GM12878 (cell line): Measurements from ENCODE around the gene B4GALT5. TPM values are rescaled to one million over a fixed set of nuclear protein-coding genes. Genes with fewer than 3 reads are reported as not detected.

ENCODE experiments used
- ATAC-seq: fragments of 200-7000 bp; cut with Tn5 transposase; 3 replicates; pipeline ENCODE4 v1.9.1; 2020; ENCODE audit warnings: mild to moderate bottlenecking, moderate library complexity
- BruUV-seq: library from RNA; stranded (reverse); fragments of 400-500 nt; replicated peaks from 2 replicates; lab custom pipeline; 2021; lab: Mats Ljungman, UMichigan
- CTCF ChIA-PET: fragments of 300-600 bp; sonication (Branson Sonifier 250); formaldehyde crosslinking; extraction: SDS; loops from one replicate; lab custom pipeline; 2021; ENCODE audit warnings: inconsistent platforms; lab: Yijun Ruan, JAX
- POLR2A ChIA-PET: fragments of 350-600 bp; formaldehyde crosslinking; extraction: SDS; loops from one replicate; lab custom pipeline; 2021; ENCODE audit warnings: inconsistent platforms; lab: Charles Lee
- RAD21 ChIA-PET: fragments of 300-600 bp; sonication (Branson Sonifier 250); formaldehyde crosslinking; loops from one replicate; lab custom pipeline; 2023; ENCODE audit warnings: antibody characterized with exemption; ENCODE audit not compliant: unreplicated experiment; lab: Charles Lee
- SMC1A ChIA-PET: fragments of 300-600 bp; sonication (Branson Sonifier 250); formaldehyde crosslinking; loops from one replicate; lab custom pipeline; 2023; ENCODE audit not compliant: unreplicated experiment, uncharacterized antibody; lab: Charles Lee
- DNase-seq: peaks from one replicate; pipeline ENCODE4 v3.0.0-alpha.2; 2011; ENCODE audit warnings: low read depth, low spot score
- FAIRE-seq: peaks from 3 replicates; lab custom pipeline; 2011; peaks lifted over from hg19 to GRCh38; lab: Jason Lieb, UNC
- H2AFZ ChIP-seq: 2 replicates; pipeline ENCODE4 v1.6.0; 2011; ENCODE audit warnings: low read depth, low read length, control low read depth; ENCODE audit not compliant: control insufficient read depth
- H3K27ac ChIP-seq: 2 replicates; pipeline ENCODE4 v1.5.1; 2011; ENCODE audit warnings: control low read depth; ENCODE audit not compliant: control insufficient read depth, insufficient read depth
- H3K27me3 ChIP-seq, 2 experiments: replicated peaks in 1 of 2; 2 replicates each; pipeline versions ENCODE4 v1.6.0 to v1.6.1; 2011; ENCODE audit warnings: low read length in 1 of 2; ENCODE audit not compliant: control insufficient read depth in 2 of 2, insufficient read depth in 2 of 2
- H3K36me3 ChIP-seq, 2 experiments: 2 replicates each; pipeline ENCODE4 v1.5.1; 2011; ENCODE audit warnings: low read length in 1 of 2; ENCODE audit not compliant: control insufficient read depth in 2 of 2, insufficient read depth in 2 of 2
- H3K4me1 ChIP-seq: 2 replicates; pipeline ENCODE4 v1.6.1; 2011; ENCODE audit warnings: mild to moderate bottlenecking, low read length, moderate library complexity, mixed read lengths; ENCODE audit not compliant: control insufficient read depth, insufficient read depth
- H3K4me2 ChIP-seq: 2 replicates; pipeline ENCODE4 v1.6.0; 2011; ENCODE audit warnings: control low read depth; ENCODE audit not compliant: control insufficient read depth, insufficient read depth
- H3K4me3 ChIP-seq: fragments of 200-600 bp; sonication (generic); 2 replicates; pipeline ENCODE4 v1.5.1; 2016
- H3K79me2 ChIP-seq: 2 replicates; pipeline ENCODE4 v1.6.0; 2011; ENCODE audit warnings: low read length; ENCODE audit not compliant: control insufficient read depth, insufficient read depth
- H3K9ac ChIP-seq: 2 replicates; pipeline ENCODE4 v1.8.0; 2011; ENCODE audit warnings: low read length, control low read depth, mixed read lengths; ENCODE audit not compliant: control insufficient read depth, insufficient read depth
- H3K9me3 ChIP-seq: replicated peaks from 3 replicates; pipeline ENCODE4 v1.5.1; 2011; ENCODE audit warnings: mild to moderate bottlenecking, low read length; ENCODE audit not compliant: control insufficient read depth, insufficient read depth
- H4K20me1 ChIP-seq: 2 replicates; pipeline ENCODE4 v1.6.0; 2011; ENCODE audit not compliant: control insufficient read depth, insufficient read depth
- CEBPZ ChIP-seq: fragments of 150-350 bp; IDR thresholded peaks from 2 replicates; pipeline ENCODE4 v1.6.1; 2016; ENCODE audit warnings: low read depth, low read length
- FOS ChIP-seq: IDR thresholded peaks from 3 replicates; pipeline ENCODE4 v1.6.1; 2011; ENCODE audit warnings: borderline replicate concordance; ENCODE audit not compliant: insufficient read length; ENCODE audit errors: extremely low read depth
- HDAC6 ChIP-seq: fragments of 200-600 bp; sonication (generic); IDR thresholded peaks from one replicate; pipeline ENCODE4 v1.8.0; 2017; ENCODE audit warnings: antibody characterized with exemption; ENCODE audit not compliant: unreplicated experiment
- KDM1A ChIP-seq: fragments of 200-600 bp; sonication (generic); IDR thresholded peaks from 2 replicates; pipeline ENCODE4 v1.6.1; 2016; ENCODE audit warnings: borderline replicate concordance
- MYC ChIP-seq: IDR thresholded peaks from 2 replicates; pipeline ENCODE4 v1.6.1; 2011; ENCODE audit warnings: mild to moderate bottlenecking, low read length, moderate library complexity, inconsistent platforms; ENCODE audit not compliant: insufficient read depth, insufficient replicate concordance, insufficient read length, severe bottlenecking
- PML ChIP-seq: IDR thresholded peaks from 2 replicates; pipeline ENCODE4 v1.6.1; 2012; ENCODE audit warnings: low read length, inconsistent platforms
- SMC3 ChIP-seq: IDR thresholded peaks from 2 replicates; pipeline ENCODE4 v1.6.1; 2011; ENCODE audit warnings: low read length, improper control_type of control experiment, borderline replicate concordance
- SPI1 ChIP-seq: IDR thresholded peaks from 2 replicates; pipeline ENCODE4 v1.6.1; 2011; ENCODE audit warnings: low read depth, mild to moderate bottlenecking, low read length, moderate library complexity, borderline replicate concordance; ENCODE audit not compliant: insufficient read depth
- TCF3 ChIP-seq: IDR thresholded peaks from 2 replicates; pipeline ENCODE4 v1.6.1; 2012; ENCODE audit warnings: low read depth, mild to moderate bottlenecking, low read length, borderline replicate concordance; ENCODE audit not compliant: insufficient read depth
- ZBED1 ChIP-seq: IDR thresholded peaks from 2 replicates; pipeline ENCODE4 v1.6.1; 2016; ENCODE audit warnings: borderline replicate concordance
- WGBS: methylation state at CpG from one replicate; pipeline ENCODE4 v1.1.6; 2016; ENCODE audit warnings: low lambda C conversion rate; ENCODE audit not compliant: insufficient replicate concordance, insufficient coverage; ENCODE audit errors: missing lambda C conversion rate; 5-methylcytosine and 5-hydroxymethylcytosine counted together
- in situ Hi-C: fragments of 300-500 bp; cut with MboI; formaldehyde crosslinking; loops from 9 replicates; pipeline ENCODE4 v1.14.3; 2018; ENCODE audit warnings: mixed read lengths
- intact Hi-C: fragments of 100-400 bp; cut with micrococcal nuclease; formaldehyde crosslinking; loops from one replicate; pipeline ENCODE4 v1.14.2; 2022; ENCODE audit not compliant: unreplicated experiment
- polyA plus RNA-seq, 11 experiments: library from polyadenylated mRNA; depleted of rRNA in 4 of 11; unstranded in 6 of 11; stranded (reverse) in 5 of 11; fragments of >200 nt; fragmentation: Nextera tagmentation in 4 of 11; fragmentation: Illumina TruSeq in 1 of 11; extraction: Ambion mirVana in 4 of 11; extraction: Trizol in 1 of 11; gene quantifications; 1 replicate in 1 of 11; 2 replicates in 10 of 11; pipeline versions ENCODE4 v1.2.1 to v1.2.3, GENCODE V29; 2011 to 2016; ENCODE audit warnings: inconsistent platforms in 2 of 11, missing spikeins in 2 of 11, low read depth in 1 of 11
- total RNA-seq, 4 experiments: library from RNA; depleted of rRNA in 3 of 4; stranded (reverse); fragments of >200 nt in 3 of 4; fragmentation: Illumina TruSeq in 1 of 4; extraction: Trizol in 1 of 4; gene quantifications; 2 replicates each; pipeline versions ENCODE4 v1.2.1 to v1.2.3, GENCODE V29; 2013 to 2021
- TF ChIP-seq, protein P1 (sequence below): IDR thresholded peaks from 2 replicates; pipeline ENCODE4 v1.6.1; 2011; ENCODE audit warnings: borderline replicate concordance, low read depth, mild to moderate bottlenecking, moderate library complexity, low read length; ENCODE audit not compliant: insufficient read depth, poor library complexity, severe bottlenecking
- TF ChIP-seq, protein P2 (sequence below): IDR thresholded peaks from 2 replicates; pipeline ENCODE4 v1.6.1; 2011; ENCODE audit warnings: borderline replicate concordance, low read depth, mild to moderate bottlenecking, moderate library complexity, mixed read lengths, low read length; ENCODE audit not compliant: insufficient read depth; ENCODE audit errors: extremely low read length
- TF ChIP-seq, protein P3 (sequence below): fragments of 450-650 bp; IDR thresholded peaks from 2 replicates; pipeline ENCODE4 v1.6.1; 2017; ENCODE audit warnings: mild to moderate bottlenecking, moderate library complexity

B4GALT5 gene
- total and polyA plus RNA-seq, 10 of the 15 experiments (the other 5 are each of a cell fraction or from before 2014, with no cell fraction given), result 2.0 to 55.5 (median 20.2) TPM

DNA sequence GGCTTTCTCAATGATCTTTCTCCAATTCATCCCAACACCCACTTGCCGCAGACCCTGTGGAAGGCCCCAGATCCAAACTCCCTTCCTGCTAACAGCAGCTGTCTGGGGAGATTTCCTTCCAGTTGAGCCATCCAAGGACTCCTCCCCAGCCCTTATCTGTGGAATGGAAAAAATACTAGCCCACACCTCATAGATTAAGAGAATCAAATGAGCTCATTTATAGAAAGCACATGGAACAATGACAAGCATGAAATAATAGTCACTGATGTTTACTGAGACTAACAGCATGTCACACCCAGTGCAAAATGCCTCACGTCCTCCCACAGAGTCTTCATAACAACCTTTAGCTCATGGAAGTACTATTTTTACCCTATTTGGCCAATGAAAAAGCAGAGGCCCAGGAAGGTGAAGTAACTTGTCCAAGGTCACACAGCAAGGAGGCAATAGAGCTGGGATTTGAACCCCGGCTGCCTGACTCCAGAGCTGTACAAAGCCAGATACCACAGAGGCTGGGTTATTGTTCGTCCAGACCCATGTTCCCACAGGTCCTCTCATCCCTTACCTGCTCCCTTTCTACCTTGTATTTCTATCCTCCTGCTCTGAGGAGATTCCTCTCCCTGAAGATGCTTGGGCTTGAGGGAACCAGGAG is 122.3 kb downstream of the B4GALT5 start:
- ChIA-PET POLR2A (no interaction called here), CTCF (interaction anchor here (0.9 to 1.2 kb wide), 2 partner anchors 17 to 83 kb away, joined by 3 to 4 read pairs; no protein-coding TSS in a partner anchor), SMC1A (interaction anchor here (0.6 to 1.0 kb wide), 3 partner anchors 214 to 687 kb away, joined by 3 read pairs; no protein-coding TSS in a partner anchor), RAD21 (no interaction called here)
- DNase-seq (no peak), FAIRE-seq (no peak), ATAC-seq (no peak)
- Histone ChIP-seq H3K9ac (no peak overlapping the region), H3K79me2 (no peaks in the 10 kb centered on the region), H3K4me2 (no peak overlapping the region), H3K27me3 (no peaks in the 10 kb centered on the region; a peak in 2 of 4 replicates), H3K27ac (no peak overlapping the region), H3K4me3 (no peak overlapping the region), H3K36me3 (no peaks in the 10 kb centered on the region), H4K20me1 (no peaks in the 10 kb centered on the region), H3K4me1 (peaks cover 6% of the 10 kb centered on the region), H2AFZ (no peak overlapping the region), H3K9me3 (no peaks in the 10 kb centered on the region)
- 54% methylated on average over 4 of the region's 4 CpGs for WGBS
- in situ Hi-C loops (no loop called here), intact Hi-C loops (no loop called here)
- no TSS peak for BruUV-seq
- no peak for TF ChIP-seq TCF3
- TF ChIP-seq, protein P1, sequence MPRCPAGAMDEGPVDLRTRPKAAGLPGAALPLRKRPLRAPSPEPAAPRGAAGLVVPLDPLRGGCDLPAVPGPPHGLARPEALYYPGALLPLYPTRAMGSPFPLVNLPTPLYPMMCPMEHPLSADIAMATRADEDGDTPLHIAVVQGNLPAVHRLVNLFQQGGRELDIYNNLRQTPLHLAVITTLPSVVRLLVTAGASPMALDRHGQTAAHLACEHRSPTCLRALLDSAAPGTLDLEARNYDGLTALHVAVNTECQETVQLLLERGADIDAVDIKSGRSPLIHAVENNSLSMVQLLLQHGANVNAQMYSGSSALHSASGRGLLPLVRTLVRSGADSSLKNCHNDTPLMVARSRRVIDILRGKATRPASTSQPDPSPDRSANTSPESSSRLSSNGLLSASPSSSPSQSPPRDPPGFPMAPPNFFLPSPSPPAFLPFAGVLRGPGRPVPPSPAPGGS, result no peak
- no peak for TF ChIP-seq FOS
- no peak for TF ChIP-seq SMC3
- TF ChIP-seq MYC, result no peak
- no peak for TF ChIP-seq SPI1
- no peak for TF ChIP-seq ZBED1
- TF ChIP-seq, protein P2, sequence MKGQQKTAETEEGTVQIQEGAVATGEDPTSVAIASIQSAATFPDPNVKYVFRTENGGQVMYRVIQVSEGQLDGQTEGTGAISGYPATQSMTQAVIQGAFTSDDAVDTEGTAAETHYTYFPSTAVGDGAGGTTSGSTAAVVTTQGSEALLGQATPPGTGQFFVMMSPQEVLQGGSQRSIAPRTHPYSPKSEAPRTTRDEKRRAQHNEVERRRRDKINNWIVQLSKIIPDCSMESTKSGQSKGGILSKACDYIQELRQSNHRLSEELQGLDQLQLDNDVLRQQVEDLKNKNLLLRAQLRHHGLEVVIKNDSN, result no peak
- TF ChIP-seq, protein P3, sequence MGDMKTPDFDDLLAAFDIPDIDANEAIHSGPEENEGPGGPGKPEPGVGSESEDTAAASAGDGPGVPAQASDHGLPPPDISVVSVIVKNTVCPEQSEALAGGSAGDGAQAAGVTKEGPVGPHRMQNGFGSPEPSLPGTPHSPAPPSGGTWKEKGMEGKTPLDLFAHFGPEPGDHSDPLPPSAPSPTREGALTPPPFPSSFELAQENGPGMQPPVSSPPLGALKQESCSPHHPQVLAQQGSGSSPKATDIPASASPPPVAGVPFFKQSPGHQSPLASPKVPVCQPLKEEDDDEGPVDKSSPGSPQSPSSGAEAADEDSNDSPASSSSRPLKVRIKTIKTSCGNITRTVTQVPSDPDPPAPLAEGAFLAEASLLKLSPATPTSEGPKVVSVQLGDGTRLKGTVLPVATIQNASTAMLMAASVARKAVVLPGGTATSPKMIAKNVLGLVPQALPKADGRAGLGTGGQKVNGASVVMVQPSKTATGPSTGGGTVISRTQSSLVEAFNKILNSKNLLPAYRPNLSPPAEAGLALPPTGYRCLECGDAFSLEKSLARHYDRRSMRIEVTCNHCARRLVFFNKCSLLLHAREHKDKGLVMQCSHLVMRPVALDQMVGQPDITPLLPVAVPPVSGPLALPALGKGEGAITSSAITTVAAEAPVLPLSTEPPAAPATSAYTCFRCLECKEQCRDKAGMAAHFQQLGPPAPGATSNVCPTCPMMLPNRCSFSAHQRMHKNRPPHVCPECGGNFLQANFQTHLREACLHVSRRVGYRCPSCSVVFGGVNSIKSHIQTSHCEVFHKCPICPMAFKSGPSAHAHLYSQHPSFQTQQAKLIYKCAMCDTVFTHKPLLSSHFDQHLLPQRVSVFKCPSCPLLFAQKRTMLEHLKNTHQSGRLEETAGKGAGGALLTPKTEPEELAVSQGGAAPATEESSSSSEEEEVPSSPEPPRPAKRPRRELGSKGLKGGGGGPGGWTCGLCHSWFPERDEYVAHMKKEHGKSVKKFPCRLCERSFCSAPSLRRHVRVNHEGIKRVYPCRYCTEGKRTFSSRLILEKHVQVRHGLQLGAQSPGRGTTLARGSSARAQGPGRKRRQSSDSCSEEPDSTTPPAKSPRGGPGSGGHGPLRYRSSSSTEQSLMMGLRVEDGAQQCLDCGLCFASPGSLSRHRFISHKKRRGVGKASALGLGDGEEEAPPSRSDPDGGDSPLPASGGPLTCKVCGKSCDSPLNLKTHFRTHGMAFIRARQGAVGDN, result no peak
- no peak for TF ChIP-seq CEBPZ
- TF ChIP-seq KDM1A, result no peak
- TF ChIP-seq HDAC6, result no peak
- no peak for TF ChIP-seq PML
